Activated CD4-positive, alpha-beta T cell treated with anti-CD3 and anti-CD28 coated beads, Interleukin-2, amount 10 ng/mL, durations not matched to agents 24 days and 14 days (primary cell): ENCODE results near the gene EFCAB13. TPM values are rescaled to one million over a fixed set of nuclear protein-coding genes. Genes with fewer than 3 reads are reported as not detected.
A peak's percentile ranks its signal among the peaks of the same experiment; 100 is the strongest.

Experiments
- DNase-seq: peaks from one replicate; pipeline ENCODE4 v3.0.0; 2022
- H3K27ac Mint-ChIP-seq: one replicate; pipeline ENCODE4 v1.8.0; 2022; ENCODE audit warnings: mild to moderate bottlenecking, mixed read lengths
- H3K27me3 Mint-ChIP-seq: one replicate; pipeline ENCODE4 v1.8.0; 2022; ENCODE audit warnings: mixed read lengths
- H3K36me3 Mint-ChIP-seq: one replicate; pipeline ENCODE4 v1.8.0; 2022; ENCODE audit warnings: low read depth, mild to moderate bottlenecking, mixed read lengths
- H3K4me1 Mint-ChIP-seq: one replicate; pipeline ENCODE4 v1.8.0; 2021; ENCODE audit warnings: mixed read lengths
- H3K4me3 Mint-ChIP-seq: one replicate; pipeline ENCODE4 v1.8.0; 2022; ENCODE audit warnings: mild to moderate bottlenecking, moderate library complexity, mixed read lengths
- H3K9me3 Mint-ChIP-seq: one replicate; pipeline ENCODE4 v1.8.0; 2021; ENCODE audit warnings: mixed read lengths
- intact Hi-C: fragments of 100-400 bp; cut with micrococcal nuclease; formaldehyde crosslinking; loops from one replicate; pipeline ENCODE4 v1.15.1; 2023
- total RNA-seq: library from RNA; stranded (reverse); gene quantifications from 2 replicates; pipeline ENCODE4 v1.2.3, GENCODE V29; 2022

The EFCAB13 gene
- total RNA-seq, 1 donor from 2014 or later: 1.1 TPM

- no peak for DNase-seq
- Mint-ChIP-seq H3K4me1 (peaks cover 11% of the 10 kb centered on the region), H3K27me3 (peaks cover 6% of the 10 kb centered on the region), H3K4me3 (no peak overlapping the region), H3K9me3 (no peaks in the 10 kb centered on the region), H3K36me3 (no peaks in the 10 kb centered on the region), H3K27ac (no peak overlapping the region)
- intact Hi-C loops: no loop called here
Observed at GRCh38 chr17:47300718-47301117, 23.0 kb upstream of the EFCAB13 start.

GRCh38 chr17:47301161-47301560, 22.6 kb upstream of the EFCAB13 start:
- intact Hi-C loops: no loop called here
- H3K4me1 Mint-ChIP-seq: peaks cover 11% of the 10 kb centered on the region
- peaks cover 6% of the 10 kb centered on the region for H3K27me3 Mint-ChIP-seq
- DNase-seq: no peak
- H3K9me3 Mint-ChIP-seq: no peaks in the 10 kb centered on the region
- H3K4me3 Mint-ChIP-seq: no peak overlapping the region
- no peaks in the 10 kb centered on the region for H3K36me3 Mint-ChIP-seq
- no peak overlapping the region for H3K27ac Mint-ChIP-seq

- Mint-ChIP-seq H3K4me1 (peaks cover 11% of the 10 kb centered on the region), H3K27me3 (peaks cover 6% of the 10 kb centered on the region)
Observed at GRCh38 chr17:47301831-47302230, 21.9 kb upstream of the EFCAB13 start.

GRCh38 chr17:47304186-47304585, 19.6 kb upstream of the EFCAB13 start:
- Mint-ChIP-seq H3K4me3 (no peak overlapping the region), H3K4me1 (peaks cover 11% of the 10 kb centered on the region), H3K36me3 (no peaks in the 10 kb centered on the region), H3K9me3 (no peaks in the 10 kb centered on the region), H3K27ac (no peak overlapping the region), H3K27me3 (peaks cover 6% of the 10 kb centered on the region)
- intact Hi-C loops: no loop called here
- DNase-seq: no peak

More at GRCh38 chr17:47301831-47302230, 21.9 kb upstream of the EFCAB13 start:
- Mint-ChIP-seq H3K9me3 (no peaks in the 10 kb centered on the region), H3K36me3 (no peaks in the 10 kb centered on the region), H3K4me3 (no peak overlapping the region), H3K27ac (no peak overlapping the region)
- no peak for DNase-seq
- intact Hi-C loops: no loop called here

- Mint-ChIP-seq H3K36me3 (no peaks in the 10 kb centered on the region), H3K4me3 (no peak overlapping the region), H3K9me3 (no peaks in the 10 kb centered on the region), H3K27ac (no peak overlapping the region), H3K4me1 (peaks cover 11% of the 10 kb centered on the region), H3K27me3 (peaks cover 11% of the 10 kb centered on the region)
- intact Hi-C loops: no loop called here
- DNase-seq: no peak
Observed at GRCh38 chr17:47305302-47305923, 18.3 kb upstream of the EFCAB13 start.

GRCh38 chr17:47310186-47310733, 13.5 kb upstream of the EFCAB13 start:
- Mint-ChIP-seq H3K9me3 (no peaks in the 10 kb centered on the region), H3K27ac (no peak overlapping the region), H3K4me3 (no peak overlapping the region), H3K27me3 (peaks cover 7% of the 10 kb centered on the region), H3K36me3 (no peaks in the 10 kb centered on the region), H3K4me1 (peaks cover 7% of the 10 kb centered on the region)
- no peak for DNase-seq
- intact Hi-C loops: no loop called here

- peaks cover 8% of the 10 kb centered on the region for H3K27me3 Mint-ChIP-seq
- peaks cover 3% of the 10 kb centered on the region for H3K4me1 Mint-ChIP-seq
- no peak overlapping the region for H3K27ac Mint-ChIP-seq
- H3K4me3 Mint-ChIP-seq: no peak overlapping the region
- H3K36me3 Mint-ChIP-seq: no peaks in the 10 kb centered on the region
- no peak for DNase-seq
- no peaks in the 10 kb centered on the region for H3K9me3 Mint-ChIP-seq
- intact Hi-C loops: no loop called here
Observed at GRCh38 chr17:47311420-47311819, 12.3 kb upstream of the EFCAB13 start.

GRCh38 chr17:47315451-47316266, 8.1 kb upstream of the EFCAB13 start:
- Mint-ChIP-seq H3K9me3 (no peaks in the 10 kb centered on the region), H3K27me3 (peaks cover 12% of the 10 kb centered on the region), H3K27ac (no peak overlapping the region), H3K4me1 (peaks cover 3% of the 10 kb centered on the region), H3K36me3 (no peaks in the 10 kb centered on the region), H3K4me3 (no peak overlapping the region)
- intact Hi-C loops: loop anchor here (1.0 kb wide), 1 partner anchor 86 kb away; no protein-coding TSS in a partner anchor
- DNase-seq: peak; percentile 82

GRCh38 chr17:47316311-47316710, 7.4 kb upstream of the EFCAB13 start:
- DNase-seq: no peak
- Mint-ChIP-seq H3K9me3 (no peaks in the 10 kb centered on the region), H3K4me1 (peaks cover 3% of the 10 kb centered on the region), H3K27ac (no peak overlapping the region), H3K27me3 (peaks cover 19% of the 10 kb centered on the region), H3K36me3 (no peaks in the 10 kb centered on the region), H3K4me3 (no peak overlapping the region)
- intact Hi-C loops: no loop called here

GRCh38 chr17:47317119-47317518, 6.6 kb upstream of the EFCAB13 start:
- Mint-ChIP-seq H3K4me3 (no peak overlapping the region), H3K9me3 (no peaks in the 10 kb centered on the region), H3K27me3 (peaks cover 19% of the 10 kb centered on the region), H3K36me3 (no peaks in the 10 kb centered on the region), H3K27ac (no peak overlapping the region), H3K4me1 (peaks cover 3% of the 10 kb centered on the region)
- intact Hi-C loops: no loop called here
- DNase-seq: no peak

- no peaks in the 10 kb centered on the region for H3K36me3 Mint-ChIP-seq
- intact Hi-C loops: no loop called here
- DNase-seq: no peak
- no peak overlapping the region for H3K4me3 Mint-ChIP-seq
- H3K27ac Mint-ChIP-seq: no peak overlapping the region
- no peaks in the 10 kb centered on the region for H3K9me3 Mint-ChIP-seq
- H3K27me3 Mint-ChIP-seq: peaks cover 27% of the 10 kb centered on the region
- H3K4me1 Mint-ChIP-seq: peaks cover 7% of the 10 kb centered on the region
Observed at GRCh38 chr17:47318197-47318918, 5.4 kb upstream of the EFCAB13 start.

GRCh38 chr17:47320879-47321502, 2.8 kb upstream of the EFCAB13 start:
- Mint-ChIP-seq H3K27ac (no peak overlapping the region), H3K4me3 (no peak overlapping the region), H3K36me3 (no peaks in the 10 kb centered on the region), H3K9me3 (no peaks in the 10 kb centered on the region), H3K4me1 (peaks cover 17% of the 10 kb centered on the region), H3K27me3 (peaks cover 30% of the 10 kb centered on the region)
- no peak for DNase-seq
- intact Hi-C loops: no loop called here

- Mint-ChIP-seq H3K27ac (peak overlapping the region; percentile 93), H3K36me3 (no peaks in the 10 kb centered on the region), H3K4me1 (peaks cover 17% of the 10 kb centered on the region), H3K27me3 (peaks cover 26% of the 10 kb centered on the region), H3K9me3 (no peaks in the 10 kb centered on the region), H3K4me3 (peak overlapping the region; percentile 99)
- peak; percentile 87 for DNase-seq
- intact Hi-C loops: no loop called here
Observed at GRCh38 chr17:47324224-47325020, 667 bp downstream of the EFCAB13 start.
